ENCODE results near the gene ACTL7B.
"Not testable (repeated sequence)": the region's sequence is repeated elsewhere in the genome, so short reads cannot be mapped to it uniquely, and the experiment has no call there.

The ACTL7B gene

DNA sequence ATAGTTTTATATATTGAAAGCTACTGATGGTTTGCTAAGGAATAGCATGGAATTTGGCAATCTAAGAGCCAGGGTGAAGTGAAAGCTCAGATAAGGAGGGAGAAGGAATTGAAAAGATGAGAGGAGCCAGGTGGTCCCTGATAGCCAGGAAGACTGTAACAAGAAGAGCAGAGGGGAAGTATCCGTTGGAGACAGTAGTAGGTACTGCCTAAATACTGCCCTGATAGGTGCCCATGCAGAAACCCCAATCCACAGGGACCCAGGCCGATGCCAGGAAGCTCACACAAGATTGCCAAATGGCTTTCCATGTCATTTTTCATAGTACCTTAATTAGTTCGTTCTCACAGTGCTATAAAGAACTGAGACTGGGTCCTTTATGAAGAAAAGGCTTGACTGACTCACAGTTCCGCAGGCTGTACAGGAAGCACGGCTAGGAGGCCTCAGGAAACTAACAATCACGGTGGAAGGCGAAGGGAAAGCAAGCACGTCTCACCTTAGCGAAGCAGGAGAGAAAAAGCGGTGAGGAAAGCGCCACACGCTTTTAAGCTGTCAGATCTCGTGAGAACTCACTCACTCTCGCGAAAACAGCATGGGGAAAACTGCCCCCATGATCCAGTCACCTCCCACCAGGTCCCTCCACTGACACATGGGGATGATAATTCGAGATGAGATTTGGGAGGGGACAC lies 13.0 kb downstream of the ACTL7B start:
- peak; percentile 19 for DNase-seq

DNA sequence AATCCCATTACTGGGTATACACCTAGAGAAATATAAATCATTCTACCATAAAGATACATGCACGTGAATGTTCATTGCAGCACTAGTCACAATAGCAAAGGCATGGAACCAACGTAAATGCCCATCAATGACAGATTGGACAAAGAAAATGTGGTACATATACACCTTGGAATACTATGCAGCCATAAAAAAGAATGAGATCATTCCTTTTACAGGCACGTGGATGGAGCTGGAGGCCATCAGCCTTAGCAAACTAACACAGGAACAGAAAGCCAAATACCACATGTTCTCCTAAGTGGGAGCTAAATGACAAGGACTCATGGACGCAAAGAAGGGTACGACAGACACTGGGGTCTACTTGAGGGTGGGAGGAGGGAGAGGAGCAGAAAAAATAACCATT lies 16.2 kb downstream of the ACTL7B start:
- DNase-seq = not testable (repeated sequence)

DNA sequence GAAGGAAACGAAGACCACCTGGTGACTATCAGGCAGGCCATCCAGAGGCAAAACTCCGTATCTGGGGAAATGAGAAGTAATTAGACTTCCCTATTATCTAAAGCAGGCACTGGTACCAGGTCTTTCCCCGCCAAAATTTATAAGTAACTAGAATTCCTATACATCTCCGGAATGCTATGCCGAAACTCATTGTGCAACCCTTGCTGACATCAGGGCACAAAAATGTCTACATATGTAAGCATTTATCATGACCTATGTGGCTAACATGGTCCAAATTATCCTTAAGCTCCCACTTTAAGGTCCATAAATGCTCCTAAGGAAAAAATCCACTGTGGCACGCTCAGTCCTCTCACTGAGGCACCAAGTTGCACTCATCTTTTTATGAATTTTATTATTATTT lies 17.8 kb downstream of the ACTL7B start:
- no peak for DNase-seq

DNA sequence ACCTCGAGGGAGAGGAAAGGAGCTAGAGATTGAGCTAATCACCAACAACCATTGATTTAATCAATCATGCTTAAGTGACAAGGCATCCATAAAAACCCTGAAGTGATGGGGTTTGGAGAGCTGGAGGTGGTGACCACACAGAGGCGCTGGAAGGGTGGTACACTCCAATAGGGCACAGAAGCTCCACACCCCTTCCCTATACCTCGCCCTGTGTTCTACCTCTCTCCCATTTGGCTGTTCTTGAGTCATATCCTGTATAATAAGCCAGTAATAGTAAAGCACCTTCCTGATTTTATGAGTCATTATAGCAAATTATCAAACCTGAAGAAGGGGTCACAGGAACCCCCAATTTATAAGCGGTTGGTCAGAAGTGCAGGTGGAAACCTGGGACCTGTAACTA lies 18.3 kb downstream of the ACTL7B start:
- no peak for DNase-seq

DNA sequence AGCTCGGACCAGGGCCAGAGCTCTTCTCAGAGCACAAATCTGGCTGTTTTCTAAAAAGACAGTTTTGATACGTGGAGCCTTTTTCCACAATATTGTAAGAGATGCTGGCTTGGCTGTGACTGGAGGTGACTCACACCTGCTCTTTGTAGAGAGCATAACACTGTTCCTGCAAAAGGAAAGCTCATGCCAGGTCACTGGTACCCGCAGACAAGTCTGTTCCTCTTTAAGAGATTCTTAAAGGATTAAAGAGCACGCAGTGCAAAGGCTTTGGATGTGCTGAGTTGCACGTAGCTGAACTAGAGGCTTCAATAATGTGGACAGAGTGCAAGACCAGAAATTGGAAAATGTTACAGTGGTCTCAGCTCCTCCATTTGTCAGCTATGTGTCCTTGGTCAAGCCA lies 19.0 kb downstream of the ACTL7B start:
- no peak for DNase-seq

DNA sequence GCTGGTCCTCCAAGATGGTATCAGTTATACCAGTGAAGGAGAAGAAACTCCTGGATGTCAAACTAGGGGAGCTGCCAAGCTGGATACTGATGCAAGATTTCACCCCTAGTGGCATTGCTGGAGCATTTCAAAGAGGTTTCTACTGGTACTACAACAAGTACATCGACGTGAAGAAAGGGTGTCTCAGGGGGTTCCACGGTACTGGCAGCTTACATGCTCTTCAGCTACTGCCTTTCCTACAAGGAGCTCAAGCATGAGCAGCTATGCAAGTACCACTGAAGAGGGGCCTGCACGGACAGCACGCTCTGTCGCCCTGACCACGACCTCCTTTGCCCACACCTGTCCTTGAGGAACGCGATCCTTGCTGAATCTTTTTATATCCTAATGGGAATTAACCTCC lies 19.5 kb downstream of the ACTL7B start:
- no peak for DNase-seq

DNA sequence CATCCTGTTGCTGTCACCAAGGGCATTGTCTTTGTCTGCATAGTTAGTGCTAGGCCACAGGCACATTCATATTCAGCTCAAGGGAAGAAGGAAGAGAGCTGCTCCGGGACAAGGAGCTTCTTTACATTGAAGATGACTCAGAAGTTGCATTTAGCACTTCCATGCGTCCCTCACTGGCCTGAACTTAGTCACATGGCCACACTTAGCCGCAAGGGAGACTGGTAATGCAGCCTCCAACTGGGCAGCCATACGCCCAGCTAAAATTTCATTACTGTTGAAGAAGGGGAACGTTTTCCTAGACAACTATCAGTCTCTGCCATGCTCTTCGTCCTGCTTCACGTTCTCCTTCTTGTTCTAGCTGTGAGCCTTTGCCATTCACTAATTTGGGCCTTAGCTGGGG lies 20.0 kb downstream of the ACTL7B start:
- DNase-seq = no peak

DNA sequence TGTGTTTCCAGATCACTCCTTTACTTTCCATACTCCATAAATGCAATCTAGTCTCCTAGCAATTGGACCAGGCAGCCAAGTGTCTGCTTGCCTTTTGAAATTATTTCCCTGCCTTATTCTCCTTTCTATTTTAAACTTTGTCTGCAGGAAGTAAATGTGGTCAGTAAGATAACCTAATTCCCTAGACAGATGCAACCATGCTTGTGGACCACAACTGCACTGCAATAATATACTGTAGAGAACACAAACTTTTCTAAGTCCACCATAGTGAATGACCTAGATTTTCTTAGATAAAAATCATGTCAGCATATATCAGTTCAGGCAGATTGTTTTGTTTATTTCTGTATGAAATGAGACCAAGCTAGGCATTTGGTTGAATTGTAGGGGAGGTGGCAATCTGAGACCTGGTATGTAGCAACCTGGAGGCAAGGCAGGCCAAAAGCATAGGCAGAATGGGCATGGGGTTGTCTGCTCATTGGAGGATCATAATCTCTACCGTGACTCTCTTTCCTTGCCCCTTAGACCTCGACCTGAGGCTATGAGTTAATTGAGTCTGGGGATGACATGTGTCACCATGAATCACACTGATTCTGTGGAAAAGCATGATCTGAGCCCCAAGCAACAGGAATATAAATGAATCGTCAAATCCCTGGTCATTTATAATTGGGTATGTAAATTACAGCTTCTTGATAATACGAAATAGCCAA lies 20.7 kb downstream of the ACTL7B start:
- DNase-seq = no peak

DNA sequence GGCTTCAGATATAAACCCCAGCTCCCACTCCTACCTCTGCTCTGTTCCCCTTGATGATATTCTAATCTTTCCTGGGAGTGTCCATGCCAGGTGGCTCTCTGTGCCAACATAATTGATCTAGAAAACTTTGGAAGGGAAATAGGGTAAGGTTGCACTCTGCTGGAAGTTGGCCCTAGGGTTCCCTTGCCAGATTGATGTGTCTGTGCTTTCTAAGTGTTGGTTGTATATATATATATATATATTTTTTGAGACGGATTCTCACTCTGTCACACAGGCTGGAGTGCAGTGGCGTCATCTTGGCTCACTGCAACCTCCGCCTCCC lies 23.6 kb downstream of the ACTL7B start:
- DNase-seq = no peak

DNA sequence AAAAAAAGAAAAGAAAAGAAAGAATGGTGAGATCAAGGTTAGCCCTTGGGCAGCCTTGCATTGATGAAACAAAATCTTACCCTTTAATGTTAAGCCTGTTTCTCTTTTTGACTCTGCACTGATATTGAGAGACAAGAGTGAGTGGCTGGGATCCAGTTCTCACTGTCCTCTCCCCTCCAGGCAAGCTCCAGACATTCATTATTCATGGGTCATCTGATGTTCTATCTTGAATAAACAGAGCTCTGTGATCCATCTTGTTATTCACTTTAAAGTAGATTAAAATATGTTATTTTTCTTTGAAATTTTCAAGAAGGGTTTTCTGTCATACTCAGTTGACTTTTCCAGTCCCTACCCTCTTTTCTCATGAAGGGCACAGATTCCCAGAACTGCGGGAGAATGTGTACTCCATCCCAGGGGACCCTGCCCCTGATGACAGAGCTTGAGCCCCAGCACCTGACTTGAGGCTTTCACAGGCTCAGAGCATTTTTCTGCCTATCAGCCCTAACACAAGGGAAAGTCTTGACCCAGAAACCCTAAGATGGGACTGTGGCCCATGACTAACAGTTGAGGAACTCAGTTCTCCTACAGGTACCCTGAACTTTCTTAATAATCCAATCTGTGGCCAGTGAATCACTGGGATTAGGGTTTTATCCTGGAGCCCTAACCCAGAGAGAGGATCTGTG lies 24.1 kb downstream of the ACTL7B start:
- no peak for DNase-seq

DNA sequence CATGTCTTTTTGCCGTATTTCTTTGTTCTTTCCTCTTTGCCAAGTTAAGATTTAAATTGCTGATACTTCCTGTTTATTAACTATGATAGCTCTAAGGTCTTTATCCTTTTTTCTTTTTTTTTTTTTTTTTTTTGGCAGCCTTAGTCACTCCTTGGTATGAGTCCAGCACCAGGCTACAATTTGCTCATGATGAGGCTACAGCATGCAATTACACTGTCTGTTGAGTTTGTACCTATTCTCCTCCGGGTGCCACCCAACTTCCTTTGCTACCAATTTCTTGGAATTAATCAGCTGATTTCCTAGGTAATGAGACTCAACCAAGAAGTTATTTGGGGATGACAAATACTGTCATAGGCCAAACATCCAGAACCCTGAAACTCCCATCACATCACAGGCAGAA lies 25.5 kb downstream of the ACTL7B start:
- no peak for DNase-seq

DNA sequence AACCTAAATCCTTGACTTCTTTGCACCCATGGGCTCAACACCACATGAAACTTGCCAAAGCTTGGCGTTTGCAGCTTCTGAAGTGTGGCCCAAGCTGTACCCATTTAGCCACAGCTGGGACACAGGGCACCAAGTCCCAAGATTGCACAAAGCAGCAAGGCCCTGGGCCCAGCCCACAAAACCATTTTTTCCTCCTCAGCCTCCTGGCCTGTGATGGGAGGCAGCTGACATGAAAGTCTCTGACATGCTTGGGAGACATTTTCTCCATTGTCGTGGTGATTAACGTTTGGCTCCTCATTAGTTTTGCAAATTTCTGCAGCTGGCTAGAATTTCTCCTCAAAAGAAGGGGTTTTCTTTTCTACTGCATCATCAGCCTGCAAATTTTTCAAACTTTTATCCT lies 32.0 kb downstream of the ACTL7B start:
- no peak for DNase-seq

DNA sequence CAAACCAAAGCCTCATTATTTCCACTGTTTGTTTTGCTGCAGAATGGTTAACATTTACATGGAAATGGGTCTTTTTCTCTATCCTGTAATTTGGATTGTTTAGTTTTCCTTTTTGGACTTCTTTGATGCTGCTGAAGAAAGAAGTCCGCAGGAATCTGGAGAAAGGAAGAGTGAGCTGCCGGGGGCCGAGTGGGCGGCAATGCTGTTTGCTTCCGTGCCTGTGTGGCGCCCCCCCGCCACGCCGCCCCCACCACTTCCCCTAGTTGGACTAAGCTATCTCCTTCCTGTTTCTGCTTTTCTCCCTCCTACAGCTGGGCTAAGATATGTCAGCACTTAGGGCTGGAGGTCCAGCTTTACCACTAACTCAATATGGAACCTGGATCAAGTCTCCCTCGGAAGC lies 39.7 kb downstream of the ACTL7B start:
- DNase-seq = no peak

DNA sequence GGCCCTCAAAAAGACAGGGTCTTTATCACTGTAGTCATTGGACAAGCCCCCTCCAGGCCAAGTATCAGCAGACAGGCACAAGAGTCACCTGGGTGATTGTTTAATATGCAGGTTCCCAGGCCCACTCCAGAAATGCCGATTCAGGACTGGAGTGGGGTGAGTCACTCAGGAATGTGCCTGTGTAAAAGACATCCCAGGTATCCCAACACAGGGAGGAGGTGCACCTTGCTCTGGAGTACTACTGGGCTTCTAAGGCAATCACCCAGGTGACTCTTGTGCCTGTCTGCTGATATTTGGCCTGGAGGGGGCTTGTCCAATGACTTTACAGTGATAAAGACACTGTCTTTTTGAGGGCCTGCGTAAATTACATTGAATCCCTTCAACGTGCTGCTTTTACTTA lies 40.6 kb downstream of the ACTL7B start:
- no peak for DNase-seq

DNA sequence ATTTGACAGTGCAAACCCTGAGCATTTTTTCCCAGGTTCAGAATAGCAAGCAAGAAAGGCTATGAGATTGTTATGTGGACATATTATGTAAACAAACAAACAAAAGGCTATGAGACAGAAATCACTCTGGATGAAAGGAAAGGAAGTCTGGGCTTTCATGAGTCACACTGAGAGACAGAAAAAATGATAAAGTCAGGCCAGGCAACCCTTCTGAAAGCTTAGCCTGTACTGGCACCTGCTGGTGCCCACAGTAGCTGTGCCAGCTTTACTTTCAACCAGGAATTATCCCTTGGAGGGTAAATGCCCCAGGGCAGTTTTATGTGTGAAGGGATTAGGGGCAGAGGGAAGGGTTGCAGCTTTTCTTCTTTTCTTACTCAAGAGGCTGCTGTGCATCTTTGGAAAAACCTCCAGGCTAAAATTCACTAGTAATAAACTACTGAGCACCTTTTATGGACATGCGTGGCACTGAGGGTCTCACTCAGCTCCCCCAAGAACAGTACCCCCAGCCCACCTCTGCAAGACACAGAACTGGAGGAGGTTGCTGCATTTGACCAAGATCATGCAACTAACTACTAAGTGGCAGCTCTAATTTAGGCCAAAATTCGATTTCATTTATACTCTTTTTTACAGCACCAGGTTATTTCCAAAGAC lies 41.7 kb downstream of the ACTL7B start:
- no peak for DNase-seq

DNA sequence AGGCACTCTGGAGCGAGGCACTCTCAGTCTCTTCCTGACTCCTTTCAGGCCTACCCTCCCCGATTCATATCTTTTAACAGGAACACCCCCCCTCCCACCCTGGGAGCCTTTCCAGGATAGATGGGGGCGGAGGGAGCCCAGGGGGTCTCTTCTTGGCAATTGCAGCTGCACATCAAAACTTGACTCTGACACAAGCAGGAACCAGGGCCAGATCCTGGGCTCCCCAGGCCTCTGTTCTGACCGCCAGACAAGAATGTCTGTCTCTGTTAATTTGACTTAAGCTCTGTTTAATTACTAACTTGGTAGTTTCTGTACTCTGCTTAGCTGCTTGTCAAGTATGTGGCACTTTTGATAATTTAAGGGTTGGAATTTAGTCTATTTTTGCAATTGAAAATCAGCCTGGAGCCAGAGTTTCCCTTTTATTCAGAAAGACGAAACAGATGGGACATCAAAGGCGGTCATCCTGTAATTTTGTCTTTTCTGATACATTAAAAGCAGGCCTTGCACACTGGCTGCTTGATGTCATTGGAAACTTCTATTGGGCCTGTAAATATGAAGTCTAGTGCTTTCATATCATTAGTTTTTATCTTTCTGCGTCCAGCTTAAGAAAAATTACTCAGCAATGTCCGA lies 43.3 kb downstream of the ACTL7B start:
- DNase-seq = no peak

DNA sequence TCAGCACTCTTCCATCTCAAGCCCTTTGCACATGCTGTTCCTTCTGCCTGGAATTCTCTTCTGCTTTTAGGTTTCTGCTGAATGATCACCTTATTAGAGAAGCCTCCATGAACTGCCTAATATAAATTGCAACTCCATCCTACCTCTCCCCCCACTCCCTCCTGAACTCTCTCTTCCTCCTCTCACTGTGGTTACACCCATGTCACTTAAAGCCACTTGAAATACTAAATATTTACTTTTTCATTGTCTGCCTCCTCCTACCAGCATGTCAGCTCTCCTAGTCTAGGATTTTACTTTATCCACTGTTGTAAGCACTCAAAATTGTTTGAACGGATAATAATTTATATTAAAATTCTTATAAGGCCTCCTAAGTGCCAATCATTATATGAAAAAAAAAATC lies 43.8 kb downstream of the ACTL7B start:
- no peak for DNase-seq

DNA sequence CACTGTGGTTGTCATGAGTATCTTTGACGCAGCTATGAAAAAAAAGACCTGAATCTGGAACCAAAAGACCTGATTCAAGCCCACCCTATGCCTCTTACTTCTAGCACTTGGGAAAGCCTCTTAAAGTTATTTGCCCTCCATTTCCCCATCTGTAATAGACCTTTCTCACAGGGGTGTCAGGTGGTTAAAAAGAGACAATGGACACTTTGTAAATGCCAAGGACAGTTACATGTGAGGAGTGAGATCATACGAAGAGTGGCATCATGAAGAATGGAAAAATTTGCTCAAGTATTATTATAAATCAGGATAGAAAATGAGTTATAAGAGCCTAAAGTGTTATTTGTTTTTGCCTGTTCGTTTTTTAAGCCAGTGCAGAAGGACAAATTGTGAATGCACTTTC lies 46.5 kb downstream of the ACTL7B start:
- DNase-seq = no peak
